Body of pancreas (tissue), 4 donors: Measurements from ENCODE around the gene TMTC4.

Experiments used
- CTCF ChIP-seq, 7 experiments: fragments of 450-650 bp in 4 of 7; fragments of 200-600 bp in 3 of 7; sonication (generic) in 3 of 7; IDR thresholded peaks; one replicate each; pipeline ENCODE4 v1.5.1; 2016 to 2019; ENCODE audit warnings: antibody characterized with exemption in 7 of 7
- POLR2A ChIP-seq, 3 donors: fragments of 450-650 bp; IDR thresholded peaks; one replicate each; pipeline ENCODE4 v1.6.1; 2016; ENCODE audit warnings: antibody characterized with exemption in 3 of 3, mild to moderate bottlenecking in 2 of 3

- TF ChIP-seq CTCF (IDR thresholded peaks at IDR 0.05) = no peak
- TF ChIP-seq POLR2A (IDR thresholded peaks at IDR 0.05) = no peak
Measured at GRCh38 chr13:100673376-100673712, 1.3 kb downstream of the TMTC4 start.
